GM19023 (cell line): ENCODE results near the gene SH2B2.
"Not testable (repeated sequence)": the region's sequence is repeated elsewhere in the genome, so short reads cannot be mapped to it uniquely, and the experiment has no call there.

Experiments used
- ATAC-seq: cut with Tn5 transposase; IDR thresholded peaks from one replicate; pipeline ENCODE4 v1.9.1; 2021; ENCODE audit warnings: mild to moderate bottlenecking, moderate library complexity; ENCODE audit not compliant: unreplicated experiment

Gene SH2B2

DNA sequence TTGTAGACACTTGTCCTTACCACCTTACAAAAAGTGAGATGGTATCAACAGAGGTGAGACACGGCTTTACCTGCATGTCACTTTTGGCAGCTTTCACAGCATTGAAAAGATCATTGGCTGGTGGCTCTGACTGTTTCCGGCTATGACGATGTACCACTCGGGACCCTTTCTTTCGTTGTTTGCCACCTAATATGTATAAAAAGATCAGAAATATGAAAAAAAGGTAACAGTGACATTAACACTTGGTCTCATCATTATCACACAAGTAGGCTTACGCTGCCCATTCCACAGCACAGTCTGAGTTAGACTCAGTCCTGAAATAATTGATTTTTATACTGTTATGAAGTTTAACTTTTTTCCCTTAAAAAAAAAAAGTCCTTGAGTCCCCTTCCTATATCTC, 40.5 kb downstream of the SH2B2 start:
- not testable (repeated sequence) for ATAC-seq

DNA sequence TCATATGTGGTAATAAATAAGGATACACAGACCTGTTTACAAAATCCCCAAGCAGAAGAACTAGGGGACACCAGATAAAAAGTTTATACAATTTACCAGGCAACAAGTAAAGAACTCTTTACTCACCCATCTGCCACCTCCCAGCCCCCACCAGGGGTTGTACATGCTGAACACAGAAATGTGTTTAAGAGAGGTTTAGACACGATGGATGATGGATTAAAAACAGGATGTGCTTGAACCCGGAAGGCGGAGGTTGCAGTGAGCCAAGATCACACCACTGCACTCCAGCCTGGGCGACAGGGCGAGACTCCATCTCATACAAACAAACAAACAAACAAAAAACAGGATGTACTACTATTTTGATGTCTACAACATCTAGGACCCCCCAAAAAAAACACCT, 42.2 kb downstream of the SH2B2 start:
- ATAC-seq = not testable (repeated sequence)

DNA sequence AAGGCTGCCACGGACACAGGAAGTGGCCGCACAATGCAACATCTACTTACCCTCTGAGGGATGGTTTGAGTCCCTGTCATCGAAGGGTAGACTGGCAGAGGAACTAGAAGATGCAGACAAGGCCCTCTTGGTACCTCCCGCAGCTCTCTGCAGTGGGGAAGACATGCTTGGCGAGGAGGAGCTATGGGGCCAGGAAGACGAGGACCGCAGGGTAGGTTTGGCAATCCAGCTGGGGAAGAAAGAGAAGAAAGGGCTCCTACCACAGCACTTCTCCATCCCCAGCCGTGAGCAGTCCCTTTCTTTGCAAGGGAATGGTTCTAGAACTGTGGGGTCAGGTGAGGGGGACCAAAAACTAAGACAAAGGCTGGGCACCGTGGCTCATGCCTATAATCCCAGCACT, 42.7 kb downstream of the SH2B2 start:
- ATAC-seq = not testable (repeated sequence)

DNA sequence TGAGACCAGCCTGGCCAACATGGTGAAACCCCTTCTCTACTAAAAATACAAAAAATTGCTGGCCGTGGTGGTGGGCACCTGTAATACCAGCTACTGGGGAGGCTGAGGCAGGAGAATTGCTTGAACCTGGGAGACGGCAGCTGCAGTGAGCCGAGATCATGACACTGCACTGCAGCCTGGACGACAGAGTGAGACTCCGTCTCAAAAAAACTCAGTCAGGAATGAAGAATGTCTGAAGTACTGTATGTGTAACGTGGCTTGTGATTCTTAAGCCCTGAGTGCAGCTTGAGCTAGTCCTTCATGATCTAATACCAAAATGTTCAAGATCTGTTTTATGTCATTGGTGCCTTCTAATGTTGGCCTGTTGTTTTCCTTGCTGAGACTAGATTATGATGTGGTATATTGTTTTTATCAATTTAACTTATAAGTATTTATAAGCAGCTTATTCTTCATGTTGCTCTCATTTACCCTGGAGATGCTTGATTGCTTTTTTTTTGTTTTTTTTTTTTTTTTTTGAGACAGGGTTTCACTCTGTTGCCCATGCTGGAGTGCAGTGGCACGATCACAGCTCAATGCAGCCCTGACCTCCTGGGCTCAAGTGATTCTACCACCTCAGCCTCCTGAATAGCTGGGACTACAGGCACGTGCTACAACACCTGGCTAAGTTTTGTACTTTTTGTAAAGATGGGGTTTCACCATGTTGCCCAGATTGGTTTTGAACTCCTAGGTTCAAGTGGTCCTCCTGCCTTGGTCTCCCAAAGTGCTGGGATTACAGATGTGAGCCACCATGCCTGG, 44.2 kb downstream of the SH2B2 start:
- not testable (repeated sequence) for ATAC-seq

DNA sequence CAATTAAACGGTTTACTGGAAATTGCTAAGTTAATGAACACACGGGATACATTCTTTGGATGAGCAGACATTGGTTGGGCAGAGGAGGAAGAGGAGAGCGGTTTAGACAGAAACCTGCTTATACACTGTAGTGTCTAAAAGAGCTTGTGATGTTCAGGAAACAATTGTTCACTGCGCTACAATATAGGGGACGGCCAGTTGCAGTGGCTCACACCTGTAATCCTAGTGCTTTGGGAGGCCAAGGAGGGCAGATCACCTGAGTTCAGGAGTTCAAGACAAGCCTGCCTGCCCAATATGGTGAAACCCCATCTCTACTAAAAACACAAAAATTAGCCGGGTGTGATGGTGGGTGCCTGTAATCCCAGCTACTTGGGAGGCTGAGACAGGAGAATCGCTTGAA, 48.9 kb downstream of the SH2B2 start:
- not testable (repeated sequence) for ATAC-seq

DNA sequence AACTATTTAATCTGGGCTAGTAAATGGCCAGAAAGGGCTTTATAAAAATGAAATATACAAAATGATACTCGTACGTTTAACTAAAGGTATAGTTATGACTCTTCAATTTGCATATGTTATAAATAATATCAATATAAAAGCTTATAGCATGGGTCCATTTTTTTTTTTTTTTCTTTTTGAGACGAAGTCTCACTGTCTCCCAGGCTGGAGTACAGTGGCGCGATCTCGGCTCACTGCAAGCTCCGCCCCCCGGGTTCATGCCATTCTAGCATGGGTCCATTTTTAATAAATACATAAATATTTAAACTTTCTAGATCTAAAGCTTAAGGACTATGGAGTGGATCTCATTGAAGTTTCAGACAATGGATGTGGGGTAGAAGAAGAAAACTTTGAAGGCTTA, 50.3 kb downstream of the SH2B2 start:
- not testable (repeated sequence) for ATAC-seq

DNA sequence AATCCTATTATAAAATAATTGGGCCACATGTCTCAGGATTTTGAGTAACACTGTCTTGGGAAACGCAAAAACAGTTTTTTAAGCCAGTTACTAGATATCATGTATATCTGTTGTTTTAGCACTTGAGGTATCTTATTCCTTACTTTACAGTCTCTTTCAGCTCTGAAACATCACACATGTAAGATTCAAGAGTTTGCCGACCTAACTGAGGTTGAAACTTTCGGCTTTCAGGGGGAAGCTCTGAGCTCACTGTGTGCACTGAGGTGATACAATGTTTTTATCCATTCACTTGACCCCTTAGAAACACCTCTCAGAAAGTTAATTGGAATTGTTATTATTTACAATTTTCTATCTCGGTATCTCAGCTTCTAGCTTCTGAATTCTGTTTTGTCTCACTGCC, 50.8 kb downstream of the SH2B2 start:
- not testable (repeated sequence) for ATAC-seq

DNA sequence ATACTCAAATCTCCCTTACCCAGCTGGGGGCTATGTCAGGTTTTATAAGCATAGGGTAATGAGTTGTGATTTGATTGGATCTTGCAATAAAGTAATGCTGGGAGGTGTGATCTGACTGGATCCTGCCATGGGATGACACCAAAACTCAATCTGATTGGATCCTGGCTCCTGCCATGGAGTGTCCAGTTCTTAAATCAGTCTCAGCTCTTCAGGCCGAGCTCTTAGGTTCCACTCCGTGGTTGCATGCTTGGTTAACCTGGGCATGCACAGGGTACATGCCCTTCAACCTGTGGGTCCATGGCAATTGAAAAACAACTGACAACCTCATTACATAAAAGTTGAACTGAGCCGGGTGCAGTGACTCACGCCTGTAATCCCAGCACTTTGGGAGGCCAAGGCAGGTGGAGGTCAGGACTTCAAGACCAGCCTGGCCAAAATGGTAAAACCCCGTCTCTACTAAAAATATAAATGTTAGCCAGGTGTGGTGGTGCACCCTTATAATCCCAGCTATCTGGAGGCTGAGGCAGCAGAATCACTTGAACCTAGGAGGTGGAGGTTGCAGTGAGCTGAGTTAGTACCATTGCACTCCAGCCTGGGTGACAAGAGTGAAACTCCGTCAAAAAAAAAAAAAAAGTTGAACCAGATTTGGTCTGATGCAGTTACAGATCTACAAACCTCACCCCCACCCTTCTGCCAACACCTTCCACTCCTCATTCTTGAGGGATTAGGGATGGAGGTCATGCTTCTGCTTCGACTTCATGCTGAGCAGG, 54.1 kb downstream of the SH2B2 start:
- ATAC-seq = not testable (repeated sequence)

DNA sequence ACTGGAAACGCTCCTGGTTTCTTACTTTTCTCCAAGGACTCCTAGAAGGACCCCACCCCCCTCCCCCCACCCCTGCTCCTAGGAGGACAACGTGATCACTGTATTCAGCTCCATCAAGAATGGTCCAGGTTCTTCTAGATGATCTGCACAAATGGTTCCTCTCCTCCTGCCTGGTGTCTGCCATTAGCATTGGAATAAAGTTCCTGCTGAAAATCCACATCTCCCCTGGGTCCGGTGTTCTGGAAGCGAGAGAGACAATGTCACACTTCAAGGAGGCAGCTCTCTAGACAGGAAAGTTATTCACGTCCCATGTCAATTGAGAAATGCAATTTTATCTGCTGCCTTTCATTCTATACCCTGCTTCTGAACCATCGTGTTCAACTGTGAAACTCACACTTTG, 60.3 kb downstream of the SH2B2 start:
- ATAC-seq = not testable (repeated sequence)

DNA sequence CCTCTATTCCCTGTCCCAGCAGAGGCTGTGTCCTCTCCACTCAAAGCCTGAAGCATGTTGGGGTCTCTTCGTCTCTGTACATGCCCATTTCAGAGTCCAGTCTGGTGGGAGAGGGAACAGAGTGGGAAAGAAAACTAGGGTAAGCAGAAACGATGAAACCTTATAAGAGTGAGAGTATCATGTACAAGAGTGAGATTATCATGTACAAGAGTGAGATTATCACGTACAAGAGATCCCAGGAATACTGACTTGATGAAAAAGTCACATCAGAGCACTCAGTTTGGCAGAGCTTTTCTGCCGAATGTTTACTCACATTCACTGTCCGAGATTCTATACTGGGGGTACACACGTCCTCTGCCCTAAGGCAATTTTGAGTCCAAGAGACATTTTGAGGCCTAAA, 69.7 kb downstream of the SH2B2 start, which contains the start of gene SPDYE6:
Gene SPDYE6, minus strand, starts transcription at position 101 of the 400 bp plus-strand sequence. CDS start 421 bp downstream, outside the sequence.
- ATAC-seq = not testable (repeated sequence)

DNA sequence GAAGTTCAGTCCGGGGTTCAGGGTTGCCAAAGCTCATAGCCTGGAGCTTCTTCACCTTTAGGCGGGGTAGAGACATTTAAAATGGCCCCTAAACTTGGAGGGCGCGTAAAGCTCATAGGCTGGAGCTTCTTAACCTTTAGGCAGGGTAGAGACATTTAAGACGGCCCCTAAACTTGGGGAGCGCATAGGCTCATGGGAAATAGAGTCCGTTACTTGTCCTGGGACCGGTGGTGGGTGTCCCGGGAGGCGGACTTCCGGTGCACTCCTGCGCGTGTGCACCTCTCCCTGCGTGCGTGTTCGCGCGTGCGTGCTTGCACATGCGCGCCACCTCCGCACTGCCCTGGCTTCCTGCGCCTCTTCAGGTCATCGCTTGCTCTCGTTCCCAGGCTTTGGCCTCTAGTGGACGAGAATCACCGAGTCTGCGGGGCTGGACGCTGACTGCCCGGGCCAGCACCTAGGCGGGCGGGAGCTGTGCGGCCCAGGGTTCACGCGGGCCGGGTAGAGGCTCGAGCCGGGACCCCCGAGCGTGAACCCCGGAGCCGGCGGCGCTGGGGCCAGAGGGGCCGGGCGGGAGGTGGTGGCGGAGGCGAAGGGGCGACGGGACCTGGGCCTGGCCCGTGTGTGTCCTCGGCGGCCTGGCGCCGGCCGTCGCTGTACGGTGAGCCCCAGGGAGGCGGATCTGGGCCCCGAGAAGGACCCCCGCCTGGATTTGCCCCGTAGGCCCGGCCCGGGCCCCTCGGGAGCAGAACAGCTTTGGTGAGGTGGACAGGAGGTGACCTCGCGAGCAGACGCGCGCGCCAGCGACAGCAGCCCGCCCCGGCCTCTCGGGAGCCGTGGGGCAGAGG, 77.1 kb downstream of the SH2B2 start:
- peak; percentile 99 for ATAC-seq

DNA sequence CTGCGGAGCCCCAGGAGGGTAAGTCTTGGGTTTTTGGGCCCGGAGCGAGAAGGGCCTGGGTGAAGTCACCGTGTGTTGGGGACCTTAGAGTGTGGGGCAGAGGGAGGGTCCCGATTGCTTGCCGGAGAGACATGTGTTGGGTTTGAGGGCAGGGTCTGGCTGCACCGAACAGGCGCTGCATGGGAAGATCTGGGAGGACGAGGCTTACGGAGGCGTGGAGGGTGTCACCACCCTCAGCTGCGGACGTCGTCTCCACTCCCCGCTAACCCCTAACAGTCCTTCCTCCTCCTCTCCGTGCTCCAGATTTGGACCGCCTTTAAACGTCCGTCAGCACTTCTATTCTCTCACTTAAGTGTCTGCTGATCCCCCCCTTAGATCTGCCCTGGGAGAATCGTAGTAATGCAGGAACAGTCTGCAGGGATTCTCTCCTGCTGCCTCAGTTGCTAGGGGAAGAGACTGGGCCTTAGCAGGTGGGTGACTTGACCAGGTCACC, 77.8 kb downstream of the SH2B2 start:
- ATAC-seq = not testable (repeated sequence)

DNA sequence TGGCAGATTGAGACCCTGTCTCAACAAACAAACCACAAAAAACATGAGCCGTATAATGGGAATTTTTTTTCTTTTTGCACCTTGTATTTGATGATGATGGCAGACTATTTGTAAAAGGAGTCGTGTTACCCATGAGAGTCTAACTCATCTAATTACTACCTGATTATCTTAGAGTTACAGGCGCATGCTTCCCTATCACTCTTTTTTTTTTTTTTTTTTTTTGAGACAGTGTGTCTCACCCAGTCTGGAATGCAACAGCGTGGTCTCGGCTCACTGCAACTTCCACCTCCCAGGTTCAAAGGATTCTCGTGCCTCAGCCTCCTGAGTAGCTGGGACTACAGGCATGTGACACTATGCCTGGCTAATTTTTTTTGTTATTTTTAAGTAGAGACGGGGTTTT, 78.7 kb downstream of the SH2B2 start:
- not testable (repeated sequence) for ATAC-seq

DNA sequence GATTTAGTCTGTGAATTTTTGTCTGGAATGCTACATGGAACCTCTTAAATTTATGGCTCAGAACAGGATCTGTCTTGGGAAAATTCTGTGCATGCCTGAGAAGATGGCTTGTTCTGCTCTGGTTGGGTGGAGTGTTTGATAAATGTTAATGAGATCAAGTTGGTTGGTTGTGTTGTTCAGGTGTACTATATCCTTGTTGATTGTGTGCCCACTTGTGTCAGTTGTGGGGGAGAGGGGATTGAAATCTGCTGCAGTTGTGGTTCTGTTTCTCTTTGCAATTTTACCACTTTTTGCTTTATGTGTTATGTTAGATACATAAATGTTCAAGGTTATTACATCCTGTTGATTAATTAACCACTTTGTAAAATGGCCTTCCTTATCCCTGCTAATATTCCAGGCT, 83.4 kb downstream of the SH2B2 start:
- not testable (repeated sequence) for ATAC-seq
